Transverse colon (tissue), 4 donors: ENCODE measurements around the gene MTMR1. TPM values are rescaled to one million over a fixed set of nuclear protein-coding genes. Genes with fewer than 3 reads are reported as not detected.

Experiments used
- DNase-seq: peaks from one replicate; pipeline ENCODE4 v3.0.0-alpha.2; 2019
- H3K27ac ChIP-seq, 4 donors: fragments of 200-600 bp; sonication (generic); 2 replicates each; pipeline ENCODE4 v1.5.1; 2016 to 2018; ENCODE audit warnings: inconsistent platforms in 4 of 4
- H3K27me3 ChIP-seq: fragments of 200-600 bp; sonication (generic); 2 replicates; pipeline ENCODE4 v1.5.1; 2017; ENCODE audit warnings: inconsistent platforms
- H3K36me3 ChIP-seq, 4 donors: fragments of 200-600 bp; sonication (generic); 2 replicates each; pipeline ENCODE4 v1.5.1; 2017 to 2019; ENCODE audit warnings: inconsistent platforms in 4 of 4
- H3K4me1 ChIP-seq, 4 donors: fragments of 200-600 bp; sonication (generic); 2 replicates each; pipeline ENCODE4 v1.5.1; 2017 to 2020; ENCODE audit warnings: inconsistent platforms in 4 of 4
- H3K4me3 ChIP-seq, 4 donors: fragments of 200-600 bp; sonication (generic); 1 replicate in 1 of 4; 2 replicates in 3 of 4; pipeline versions ENCODE4 v1.5.1 to v1.6.1; 2017 to 2019; ENCODE audit warnings: inconsistent platforms in 4 of 4
- H3K9me3 ChIP-seq, 2 donors: fragments of 200-600 bp; sonication (generic); 2 replicates each; pipeline ENCODE4 v1.5.1; 2017 to 2019; ENCODE audit warnings: inconsistent platforms in 2 of 2
- CTCF ChIP-seq, 5 experiments: fragments of 200-600 bp in 3 of 5; fragments of 450-650 bp in 2 of 5; sonication (generic) in 3 of 5; IDR thresholded peaks; 1 replicate in 2 of 5; 2 replicates in 3 of 5; pipeline ENCODE4 v1.5.1; 2016 to 2017; ENCODE audit warnings: antibody characterized with exemption in 5 of 5, inconsistent platforms in 3 of 5, mild to moderate bottlenecking in 2 of 5, moderate library complexity in 1 of 5
- EP300 ChIP-seq: sonication (generic); formaldehyde crosslinking; IDR thresholded peaks from one replicate; pipeline ENCODE4 v1.6.1; 2017; ENCODE audit warnings: antibody characterized with exemption, low read depth
- POLR2A ChIP-seq: fragments of 450-650 bp; IDR thresholded peaks from one replicate; pipeline ENCODE4 v1.6.1; 2016; ENCODE audit warnings: antibody characterized with exemption, mild to moderate bottlenecking, moderate library complexity
- POLR2AphosphoS5 ChIP-seq, 3 donors: sonication (generic); formaldehyde crosslinking; IDR thresholded peaks; one replicate each; pipeline ENCODE4 v1.6.1; 2016; ENCODE audit warnings: antibody characterized with exemption in 3 of 3
- WGBS, 2 donors: methylation state at CpG; one replicate each; pipeline ENCODE4 v1.1.5; 2018; ENCODE audit warnings: low coverage in 1 of 2; 5-methylcytosine and 5-hydroxymethylcytosine counted together
- in situ Hi-C, 4 donors: fragments of 200-750 bp; cut with MboI; loops; one replicate each; pipeline versions ENCODE4 v1.15.0 to v1.15.1; 2017; ENCODE audit warnings: low sequenced_read_pairs in 3 of 4, low pct_ligation_motif_present in 1 of 4, low pct_unique_long_range_greater_than_20kb in 1 of 4
- intact Hi-C: fragments of 100-400 bp; cut with DNase I; formaldehyde crosslinking; loops from one replicate; pipeline ENCODE4 v1.15.1; 2023; ENCODE audit warnings: low total_unique reads
- total RNA-seq, 4 donors: library from RNA; depleted of rRNA; stranded (reverse); fragments of >200 nt; gene quantifications; one replicate each; pipeline ENCODE4 v1.1.0, GENCODE V29; 2016

Gene MTMR1
- total RNA-seq, 4 donors from 2014 or later: 14.6 to 25.5 (median 21.1) TPM

DNA sequence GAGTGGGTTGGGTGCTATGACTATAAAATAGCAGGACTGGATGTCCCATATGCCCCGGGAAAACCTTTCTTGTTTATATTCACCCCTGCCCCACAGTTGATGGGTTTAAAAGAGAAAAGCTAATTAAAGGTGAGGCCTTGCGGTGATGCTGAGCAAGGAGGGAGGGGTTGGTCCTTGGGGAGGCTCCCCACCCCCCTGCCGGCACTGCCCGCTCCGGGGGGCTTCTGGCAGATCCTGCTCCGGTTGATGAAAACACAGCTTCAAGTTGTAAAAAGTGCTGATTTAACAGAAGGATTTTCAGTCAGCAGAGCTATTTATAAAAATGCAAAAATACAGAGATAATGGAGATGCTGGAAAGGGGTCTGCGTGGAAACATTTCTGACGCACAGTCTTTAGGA lies 68.6 kb downstream of the MTMR1 start:
- Histone ChIP-seq H3K27ac (no peak overlapping the region), H3K36me3 (no peaks in the 10 kb centered on the region), H3K27me3 (no peaks in the 10 kb centered on the region), H3K4me1 (no peaks in the 10 kb centered on the region), H3K4me3 (no peak overlapping the region), H3K9me3 (no peaks in the 10 kb centered on the region)
- TF ChIP-seq CTCF (IDR thresholded peaks at IDR 0.05) (no peak), EP300 (no peak), POLR2A (no peak), POLR2AphosphoS5 (IDR thresholded peaks at IDR 0.05) (no peak)
- intact Hi-C loops: no loop called here
- in situ Hi-C loops: no loop called here
- no peak for DNase-seq
- 84% methylated on average over 8 of the region's 8 CpGs; no CpG with 5 or more reads in 1 of the 2 donors for WGBS, 2 donors

DNA sequence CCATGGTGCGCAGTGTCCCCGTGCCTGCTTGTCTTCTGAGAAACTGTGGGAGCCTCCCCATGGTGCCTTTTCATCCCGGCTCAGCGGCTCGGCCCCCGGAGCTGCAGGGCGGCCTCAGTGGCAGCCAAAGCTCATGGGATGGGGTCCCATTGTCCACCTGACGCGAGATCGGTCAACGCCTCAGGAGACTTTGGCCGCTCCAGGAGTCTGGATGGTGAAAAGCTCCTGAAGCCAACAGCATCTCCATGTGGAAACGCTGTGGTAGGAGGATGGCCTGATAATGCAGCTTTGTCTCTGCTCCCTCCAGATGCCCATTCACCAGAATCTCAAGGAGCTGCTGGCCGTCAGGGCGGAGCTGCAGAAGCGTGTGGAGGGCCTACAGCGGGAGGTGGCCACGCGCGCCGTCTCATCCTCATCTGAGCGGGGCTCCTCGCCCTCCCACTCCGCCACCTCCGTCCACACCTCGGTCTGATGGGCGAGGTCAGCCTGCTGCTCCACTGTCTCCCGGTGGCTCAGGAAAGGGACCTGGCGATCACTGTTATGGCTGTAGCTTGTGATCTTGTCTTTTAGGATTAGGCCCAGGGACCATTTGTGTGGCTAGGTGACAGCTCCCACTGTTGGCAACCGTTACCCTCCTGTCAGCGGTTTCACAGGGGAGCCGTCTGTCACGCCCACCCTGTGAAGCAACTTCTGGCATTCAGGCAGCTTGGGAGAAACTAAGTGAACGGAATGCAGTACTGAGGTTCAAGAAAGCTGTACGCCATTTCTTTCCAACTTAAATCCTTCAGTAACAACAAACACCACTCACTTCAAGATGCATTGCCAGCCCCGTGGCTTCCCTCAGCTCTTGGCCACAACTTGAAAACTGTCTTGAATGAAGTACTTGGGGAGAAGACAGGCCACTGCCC lies 69.3 kb downstream of the MTMR1 start:
- intact Hi-C loops: no loop called here
- Histone ChIP-seq H3K36me3 (no peaks in the 10 kb centered on the region), H3K4me1 (no peaks in the 10 kb centered on the region), H3K27ac (no peak overlapping the region), H3K4me3 (no peak overlapping the region), H3K27me3 (no peaks in the 10 kb centered on the region), H3K9me3 (no peaks in the 10 kb centered on the region)
- TF ChIP-seq EP300 (no peak), CTCF (IDR thresholded peaks at IDR 0.05) (no peak), POLR2A (no peak), POLR2AphosphoS5 (IDR thresholded peaks at IDR 0.05) (no peak)
- in situ Hi-C loops: no loop called here
- 88% methylated on average over 36 of the region's 36 CpGs; no CpG with 5 or more reads in 1 of the 2 donors for WGBS, 2 donors
- DNase-seq: no peak

GRCh38 chrX:150763303-150763797 lies 70.2 kb downstream of the MTMR1 start:
- in situ Hi-C loops (no loop called here), intact Hi-C loops (no loop called here)
- no peak for TF ChIP-seq POLR2AphosphoS5 (IDR thresholded peaks at IDR 0.05)
- no peak for TF ChIP-seq CTCF (IDR thresholded peaks at IDR 0.05)
- Histone ChIP-seq H3K27me3 (no peaks in the 10 kb centered on the region), H3K36me3 (no peaks in the 10 kb centered on the region), H3K4me3 (no peak overlapping the region), H3K27ac (no peak overlapping the region), H3K4me1 (no peaks in the 10 kb centered on the region), H3K9me3 (no peaks in the 10 kb centered on the region)
- DNase-seq: no peak
- WGBS, 2 donors: 89% methylated on average over 13 of the region's 13 CpGs; no CpG with 5 or more reads in 1 of the 2 donors

- intact Hi-C loops: no loop called here
- no peaks in the 10 kb centered on the region for H3K27me3 ChIP-seq
- WGBS, 2 donors: 89% methylated on average over 9 of the region's 9 CpGs; no CpG with 5 or more reads in 1 of the 2 donors
- TF ChIP-seq POLR2A (no peak), POLR2AphosphoS5 (IDR thresholded peaks at IDR 0.05) (no peak), EP300 (no peak), CTCF (IDR thresholded peaks at IDR 0.05) (no peak)
- no peaks in the 10 kb centered on the region for H3K36me3 ChIP-seq
- H3K9me3 ChIP-seq: no peaks in the 10 kb centered on the region
- H3K4me3 ChIP-seq: no peak overlapping the region
- H3K27ac ChIP-seq: no peak overlapping the region
- DNase-seq: no peak
- in situ Hi-C loops: no loop called here
- H3K4me1 ChIP-seq: no peaks in the 10 kb centered on the region
Observed at GRCh38 chrX:150763810-150764209, 70.6 kb downstream of the MTMR1 start.
